T-helper 1 cell (primary cell): Measurements from ENCODE around the gene IDUA.
"Not testable (repeated sequence)": the region's sequence is repeated elsewhere in the genome, so short reads cannot be mapped to it uniquely, and the experiment has no call there.

Experiments
- DNase-seq, 5 donors: peaks; one replicate each; pipeline ENCODE4 v3.0.0-alpha.2; 2012 to 2020

Gene IDUA

DNA sequence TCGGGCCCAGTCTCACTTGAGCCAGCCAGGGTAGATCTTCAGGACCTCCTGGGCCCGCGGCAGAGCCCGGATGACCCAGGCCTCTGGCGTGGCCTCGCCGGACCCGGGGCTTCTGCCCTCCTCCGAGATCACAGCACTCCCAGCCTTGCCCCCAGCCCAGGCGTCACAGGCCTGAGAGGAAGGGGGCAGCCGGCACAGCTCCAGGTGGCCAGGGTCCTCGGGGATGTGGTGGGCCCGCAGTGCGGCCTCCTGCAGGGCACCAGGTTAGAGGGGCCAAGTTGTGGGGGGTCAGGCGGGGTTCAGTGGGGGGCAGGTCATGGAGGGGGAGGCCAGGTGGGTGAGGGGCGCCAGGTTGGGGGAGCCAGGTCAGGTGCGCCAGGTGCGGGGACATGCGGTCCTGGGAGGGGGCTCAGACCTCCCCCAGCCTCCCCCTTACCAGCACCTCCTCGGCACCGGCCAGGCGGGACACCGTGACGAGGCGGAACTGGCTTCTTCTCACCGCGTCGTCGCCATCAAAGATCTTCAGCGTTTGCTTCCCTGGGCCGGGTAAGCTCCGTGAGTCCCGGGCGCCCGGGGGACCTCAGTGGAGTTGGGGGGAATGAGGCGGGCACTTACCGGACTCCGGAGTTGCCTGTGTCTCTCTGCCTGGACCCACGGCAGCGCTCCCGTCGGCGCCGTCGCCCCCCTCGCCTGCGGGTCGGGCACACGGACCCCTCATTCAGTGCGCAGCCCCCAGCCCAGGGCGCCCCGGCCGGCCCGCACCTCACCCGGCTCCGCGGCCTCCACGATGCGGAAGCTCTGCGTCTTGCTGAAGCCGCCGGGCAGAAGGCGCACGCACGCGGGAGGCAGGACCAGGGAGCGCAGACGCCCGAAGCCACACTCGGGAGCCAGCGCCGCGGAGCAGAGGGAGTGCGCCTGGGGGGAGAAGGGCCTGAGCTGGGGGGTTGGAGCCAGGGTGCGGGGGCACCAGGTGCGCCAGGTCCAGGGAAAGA lies 19.4 kb upstream of the IDUA start:
- DNase-seq, result no peak

DNA sequence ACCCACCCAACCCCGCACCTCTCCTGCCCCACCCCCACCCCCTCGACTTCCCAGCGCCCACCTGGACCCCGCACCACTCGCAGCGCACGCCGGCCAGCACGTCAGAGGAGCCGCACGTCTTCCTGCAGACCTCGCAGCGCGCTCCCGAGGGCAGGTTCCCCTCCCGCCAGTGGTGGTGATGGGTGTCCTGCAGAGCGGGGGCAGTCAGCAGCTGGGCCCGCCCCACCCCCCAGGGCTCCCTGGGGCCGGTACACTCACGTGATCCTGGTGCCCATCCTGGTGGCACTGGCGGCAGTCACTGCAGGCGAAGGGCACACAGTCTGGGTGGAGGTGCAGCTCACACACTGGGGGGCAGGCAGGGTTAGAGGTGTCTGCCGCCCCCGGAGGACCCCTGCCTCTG lies 18.6 kb upstream of the IDUA start:
- no peak for DNase-seq

DNA sequence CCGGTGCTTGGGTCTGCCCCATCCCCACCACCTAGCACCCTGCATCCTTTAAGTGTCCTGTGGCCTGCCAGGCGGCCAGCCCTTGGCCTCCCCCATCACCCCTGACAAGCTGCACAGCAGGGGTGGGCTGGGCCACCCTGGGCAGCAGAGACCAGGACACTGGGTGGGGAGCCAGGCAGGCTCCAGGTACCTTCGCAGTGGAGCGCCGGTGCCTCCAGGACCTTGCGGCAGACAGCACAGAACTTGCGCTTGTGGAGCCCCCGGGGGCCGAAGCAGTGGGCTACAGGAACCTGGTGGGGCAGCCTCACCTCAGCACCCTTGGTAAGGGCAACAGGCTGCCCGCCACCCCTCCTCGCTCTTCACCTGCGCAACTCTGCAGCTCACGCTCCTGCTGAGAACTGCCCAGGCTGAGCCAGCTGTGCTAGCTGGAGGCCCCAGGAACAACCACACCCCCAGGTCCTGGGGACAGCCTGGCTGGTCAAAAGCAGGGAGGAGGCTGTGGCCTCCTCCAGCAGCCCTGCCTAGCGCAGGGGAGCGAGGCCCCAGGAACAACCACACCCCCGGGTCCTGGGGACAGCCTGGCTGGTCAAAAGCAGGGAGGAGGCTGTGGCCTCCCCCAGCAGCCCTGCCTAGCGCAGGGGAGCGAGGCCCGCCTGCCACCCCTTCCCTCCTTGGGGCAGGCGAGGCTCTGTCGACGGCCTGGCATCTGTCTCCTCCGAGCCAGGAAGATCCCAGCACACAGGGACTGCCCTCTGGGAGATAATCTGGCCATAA lies 18.0 kb upstream of the IDUA start:
- no peak for DNase-seq

DNA sequence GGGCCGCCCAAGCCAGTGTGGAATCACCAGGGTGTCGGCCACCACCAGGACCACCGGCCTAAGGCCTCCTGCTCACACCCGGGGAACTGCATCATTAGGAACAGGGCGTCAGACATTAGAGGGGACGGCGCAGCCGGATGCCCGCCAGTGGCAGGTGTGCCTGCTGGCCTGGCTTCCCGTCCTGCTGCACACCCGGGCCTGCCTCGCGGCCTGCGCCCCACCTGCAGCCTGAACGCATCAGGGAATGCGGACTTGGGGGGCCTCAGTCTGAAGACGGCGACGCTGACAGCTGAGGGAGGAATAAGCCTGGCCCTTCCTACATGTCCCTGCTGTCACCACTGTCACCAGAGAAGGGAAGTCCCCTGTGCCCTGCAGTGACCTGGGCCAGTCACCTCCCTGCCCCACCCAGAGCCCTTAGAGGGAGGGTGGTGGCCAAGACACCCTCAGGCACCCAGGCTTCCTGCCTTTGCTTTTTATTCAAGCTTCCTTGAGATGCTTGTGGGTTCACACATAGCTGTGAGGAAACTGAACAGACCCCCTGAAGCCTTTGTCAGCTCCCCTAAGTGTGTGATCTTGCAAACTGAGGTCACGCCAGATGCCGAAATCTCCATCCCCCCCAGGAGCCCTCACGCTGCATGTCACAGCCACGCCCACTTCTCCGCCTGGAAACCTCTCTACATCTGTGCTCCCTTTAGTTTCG lies 16.6 kb upstream of the IDUA start:
- no peak for DNase-seq

GRCh38 chr4:970854-971520 lies 15.9 kb upstream of the IDUA start:
- no peak for DNase-seq

- no peak for DNase-seq
Observed at GRCh38 chr4:971666-972500, 15.0 kb upstream of the IDUA start.

- peak; percentile 33 to 59 (median 45) for DNase-seq
Observed at GRCh38 chr4:972651-973424, 14.0 kb upstream of the IDUA start.

- peak; percentile 75 to 90 (median 83) for DNase-seq
Observed at GRCh38 chr4:973431-974397, 13.1 kb upstream of the IDUA start, which contains the start of gene DGKQ. TSS of gene DGKQ (minus strand) at chr4:973569. CDS start at chr4:973482, 87 bp downstream.

DNA sequence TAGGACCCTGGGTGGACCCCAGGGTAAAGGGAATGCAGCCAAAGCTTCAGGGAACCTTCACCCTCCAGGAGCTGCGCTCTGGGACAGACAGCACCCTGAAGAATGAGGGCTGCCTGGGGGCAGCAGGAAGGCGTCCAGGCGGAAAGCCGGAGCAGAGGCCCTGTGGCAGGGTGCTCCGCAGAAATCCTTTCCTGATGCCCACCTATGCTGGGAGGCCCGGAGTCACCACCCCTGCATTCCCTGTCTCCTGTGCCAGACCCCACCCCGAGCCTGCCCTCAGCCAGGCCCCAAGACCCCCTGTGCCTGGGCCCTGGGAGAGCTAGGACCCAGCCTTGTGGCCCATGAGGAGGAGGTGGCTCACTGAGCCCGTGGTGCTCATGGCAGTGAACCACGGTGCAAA lies 12.2 kb upstream of the IDUA start:
- DNase-seq, result no peak

- DNase-seq, result not testable (repeated sequence)
Observed at GRCh38 chr4:976016-976415, 10.8 kb upstream of the IDUA start.

GRCh38 chr4:978957-979701 lies 7.7 kb upstream of the IDUA start:
- no peak for DNase-seq

DNA sequence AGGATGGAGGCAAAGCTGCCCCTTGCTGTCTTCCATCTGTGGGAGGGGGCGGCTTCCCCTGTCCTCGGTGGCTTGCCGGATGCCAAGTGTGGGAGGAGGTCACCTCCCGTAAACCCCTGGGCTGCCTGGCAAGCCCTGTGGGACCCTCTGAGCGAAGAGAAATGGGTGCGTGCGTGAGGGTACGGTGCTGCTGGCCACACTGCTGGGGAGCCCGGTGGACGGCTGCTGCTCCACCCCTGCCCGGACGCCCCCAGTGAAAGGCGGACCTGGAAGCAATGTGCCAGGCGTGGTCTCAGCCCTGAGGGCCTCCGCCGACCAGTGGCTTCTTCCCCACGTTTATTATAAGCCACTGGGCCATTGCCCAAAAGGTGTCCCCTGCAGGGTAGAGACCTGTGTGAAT lies 4.6 kb upstream of the IDUA start:
- DNase-seq, result no peak

- no peak for DNase-seq
Observed at GRCh38 chr4:982814-983213, 4.0 kb upstream of the IDUA start.

- no peak for DNase-seq
Observed at GRCh38 chr4:984336-985054, 2.3 kb upstream of the IDUA start.

- DNase-seq, result peak; percentile 44 to 62 (median 54)
Observed at GRCh38 chr4:985123-985830, 1.6 kb upstream of the IDUA start.

DNA sequence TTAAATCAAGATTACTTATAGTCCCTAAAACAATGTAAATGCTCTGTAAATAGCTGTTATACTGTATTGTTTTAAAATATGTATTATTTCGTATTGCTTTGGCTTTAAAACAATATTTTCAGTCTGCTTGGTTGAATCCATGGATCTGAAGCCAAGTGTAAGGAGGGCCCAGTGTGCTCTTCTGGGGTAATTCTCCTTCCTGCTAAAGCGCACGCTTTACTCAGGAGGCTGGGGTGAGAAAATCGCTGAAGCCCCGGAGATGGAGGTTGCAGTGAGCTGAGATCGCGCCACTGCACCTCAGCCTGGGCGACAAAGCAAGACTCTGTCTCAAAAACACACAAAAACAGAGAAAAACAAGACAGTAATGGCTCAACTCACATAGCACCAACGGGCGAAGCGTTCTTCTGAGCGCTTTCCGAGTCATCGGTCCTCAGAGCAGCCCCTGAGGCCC lies 391 bp upstream of the IDUA start:
- no peak for DNase-seq
